Measurements from ENCODE around the gene PCDHAC2. TPM values are rescaled to one million over a fixed set of nuclear protein-coding genes. Genes with fewer than 3 reads are reported as not detected.

Gene PCDHAC2
- not detected for polyA plus RNA-seq (2012; ENCODE audit: low read depth, missing spikeins)

GRCh38 chr5:140966293-140967225 lies at the start of gene PCDHAC2:
Gene PCDHAC2 (plus strand): TSS chr5:140966476. CDS start chr5:140966767, 291 bp downstream.
- TF ChIP-seq TAF1 (IDR thresholded peaks at IDR 0.05; ENCODE audit: low read depth, low read length) (no peak), PAX5 (IDR thresholded peaks at IDR 0.05; ENCODE audit: insufficient read depth, low read length, severe bottlenecking) (no peak), POLR2AphosphoS5 (IDR thresholded peaks at IDR 0.05; ENCODE audit: low read depth, low read length) (no peak), SPI1 (IDR thresholded peaks at IDR 0.05; ENCODE audit: low read depth, low read length) (no peak), POU2F2 (IDR thresholded peaks at IDR 0.05; ENCODE audit: low read depth, low read length) (no peak), POLR2A (IDR thresholded peaks at IDR 0.05; ENCODE audit: low read depth, low read length) (no peak)
- FAIRE-seq (no peak), DNase-seq (ENCODE audit: insufficient read length, low spot score) (no peak)

- no peak for DNase-seq (ENCODE audit: insufficient read length, low spot score)
- FAIRE-seq = no peak
- TF ChIP-seq POLR2AphosphoS5 (IDR thresholded peaks at IDR 0.05; ENCODE audit: low read depth, low read length) = no peak
- TF ChIP-seq POU2F2 (IDR thresholded peaks at IDR 0.05; ENCODE audit: low read depth, low read length) = no peak
- no peak for TF ChIP-seq POLR2A (IDR thresholded peaks at IDR 0.05; ENCODE audit: low read depth, low read length)
- TF ChIP-seq SPI1 (IDR thresholded peaks at IDR 0.05; ENCODE audit: low read depth, low read length) = no peak
- no peak for TF ChIP-seq PAX5 (IDR thresholded peaks at IDR 0.05; ENCODE audit: insufficient read depth, low read length, severe bottlenecking)
- no peak for TF ChIP-seq TAF1 (IDR thresholded peaks at IDR 0.05; ENCODE audit: low read depth, low read length)
Observed at GRCh38 chr5:140923601-140924000, 42.7 kb upstream of the PCDHAC2 start.

GRCh38 chr5:140925806-140926442 lies 40.4 kb upstream of the PCDHAC2 start, which contains the start of gene PCDHAC1:
Gene PCDHAC1 (plus strand): TSS chr5:140926299. CDS start chr5:140926893, 594 bp downstream.
- no peak for DNase-seq (ENCODE audit: insufficient read length, low spot score)
- no peak for FAIRE-seq
- TF ChIP-seq TAF1 (IDR thresholded peaks at IDR 0.05; ENCODE audit: low read depth, low read length) = no peak
- no peak for TF ChIP-seq PAX5 (IDR thresholded peaks at IDR 0.05; ENCODE audit: insufficient read depth, low read length, severe bottlenecking)
- no peak for TF ChIP-seq SPI1 (IDR thresholded peaks at IDR 0.05; ENCODE audit: low read depth, low read length)
- TF ChIP-seq POU2F2 (IDR thresholded peaks at IDR 0.05; ENCODE audit: low read depth, low read length) = no peak
- no peak for TF ChIP-seq POLR2AphosphoS5 (IDR thresholded peaks at IDR 0.05; ENCODE audit: low read depth, low read length)
- no peak for TF ChIP-seq POLR2A (IDR thresholded peaks at IDR 0.05; ENCODE audit: low read depth, low read length)

- DNase-seq (ENCODE audit: insufficient read length, low spot score) (no peak), FAIRE-seq (no peak)
Observed at GRCh38 chr5:140926443-140927227, 39.6 kb upstream of the PCDHAC2 start.

GRCh38 chr5:140927228-140927573 lies 39.1 kb upstream of the PCDHAC2 start:
- DNase-seq (ENCODE audit: insufficient read length, low spot score) (no peak), FAIRE-seq (no peak)
- TF ChIP-seq POLR2A (IDR thresholded peaks at IDR 0.05; ENCODE audit: low read depth, low read length) (no peak), TAF1 (IDR thresholded peaks at IDR 0.05; ENCODE audit: low read depth, low read length) (no peak), POLR2AphosphoS5 (IDR thresholded peaks at IDR 0.05; ENCODE audit: low read depth, low read length) (no peak), SPI1 (IDR thresholded peaks at IDR 0.05; ENCODE audit: low read depth, low read length) (no peak), POU2F2 (IDR thresholded peaks at IDR 0.05; ENCODE audit: low read depth, low read length) (no peak), PAX5 (IDR thresholded peaks at IDR 0.05; ENCODE audit: insufficient read depth, low read length, severe bottlenecking) (no peak)

More at GRCh38 chr5:140926443-140927227, 39.6 kb upstream of the PCDHAC2 start:
- TF ChIP-seq TAF1 (IDR thresholded peaks at IDR 0.05; ENCODE audit: low read depth, low read length) (no peak), POLR2AphosphoS5 (IDR thresholded peaks at IDR 0.05; ENCODE audit: low read depth, low read length) (no peak), PAX5 (IDR thresholded peaks at IDR 0.05; ENCODE audit: insufficient read depth, low read length, severe bottlenecking) (no peak), SPI1 (IDR thresholded peaks at IDR 0.05; ENCODE audit: low read depth, low read length) (no peak), POU2F2 (IDR thresholded peaks at IDR 0.05; ENCODE audit: low read depth, low read length) (no peak), POLR2A (IDR thresholded peaks at IDR 0.05; ENCODE audit: low read depth, low read length) (no peak)

- DNase-seq (ENCODE audit: insufficient read length, low spot score) (no peak), FAIRE-seq (no peak)
- no peak for TF ChIP-seq POU2F2 (IDR thresholded peaks at IDR 0.05; ENCODE audit: low read depth, low read length)
- TF ChIP-seq TAF1 (IDR thresholded peaks at IDR 0.05; ENCODE audit: low read depth, low read length) = no peak
- TF ChIP-seq PAX5 (IDR thresholded peaks at IDR 0.05; ENCODE audit: insufficient read depth, low read length, severe bottlenecking) = no peak
- TF ChIP-seq POLR2AphosphoS5 (IDR thresholded peaks at IDR 0.05; ENCODE audit: low read depth, low read length) = no peak
- TF ChIP-seq POLR2A (IDR thresholded peaks at IDR 0.05; ENCODE audit: low read depth, low read length) = no peak
- no peak for TF ChIP-seq SPI1 (IDR thresholded peaks at IDR 0.05; ENCODE audit: low read depth, low read length)
Observed at GRCh38 chr5:140934964-140935606, 31.2 kb upstream of the PCDHAC2 start.

- FAIRE-seq = no peak
- no peak for DNase-seq (ENCODE audit: insufficient read length, low spot score)
- TF ChIP-seq POLR2A (IDR thresholded peaks at IDR 0.05; ENCODE audit: low read depth, low read length) (no peak), POU2F2 (IDR thresholded peaks at IDR 0.05; ENCODE audit: low read depth, low read length) (no peak), POLR2AphosphoS5 (IDR thresholded peaks at IDR 0.05; ENCODE audit: low read depth, low read length) (no peak), SPI1 (IDR thresholded peaks at IDR 0.05; ENCODE audit: low read depth, low read length) (no peak)
Observed at GRCh38 chr5:140946578-140946977, 19.7 kb upstream of the PCDHAC2 start.

GRCh38 chr5:140951636-140952035 lies 14.6 kb upstream of the PCDHAC2 start:
- DNase-seq (ENCODE audit: insufficient read length, low spot score) (no peak), FAIRE-seq (no peak)
- TF ChIP-seq POLR2A (IDR thresholded peaks at IDR 0.05; ENCODE audit: low read depth, low read length) = no peak
- TF ChIP-seq PAX5 (IDR thresholded peaks at IDR 0.05; ENCODE audit: insufficient read depth, low read length, severe bottlenecking) = no peak
- TF ChIP-seq TAF1 (IDR thresholded peaks at IDR 0.05; ENCODE audit: low read depth, low read length) = no peak
- no peak for TF ChIP-seq SPI1 (IDR thresholded peaks at IDR 0.05; ENCODE audit: low read depth, low read length)
- TF ChIP-seq POLR2AphosphoS5 (IDR thresholded peaks at IDR 0.05; ENCODE audit: low read depth, low read length) = no peak
- TF ChIP-seq POU2F2 (IDR thresholded peaks at IDR 0.05; ENCODE audit: low read depth, low read length) = no peak
